HepG2 (cell line): Measurements from ENCODE around the gene DNAJB12. TPM values are rescaled to one million over a fixed set of nuclear protein-coding genes. Genes with fewer than 3 reads are reported as not detected.

Experiments used
- ATAC-seq: fragments of 200-7000 bp; cut with Tn5 transposase; 3 replicates; pipeline ENCODE4 v1.9.1; 2020; ENCODE audit warnings: mild to moderate bottlenecking, moderate library complexity
- BruUV-seq: library from RNA; stranded (reverse); fragments of 400-500 nt; replicated peaks from 2 replicates; lab custom pipeline; 2021; lab: Mats Ljungman, UMichigan
- CTCF ChIA-PET: fragments of 300-600 bp; formaldehyde crosslinking; extraction: SDS; loops from one replicate; lab custom pipeline; 2021; ENCODE audit warnings: low total read pairs, inconsistent platforms, low intra/inter-chr PET ratio; lab: Yijun Ruan, JAX
- POLR2A ChIA-PET: fragments of 350-600 bp; sonication (Branson Sonifier 250); formaldehyde crosslinking; loops from one replicate; lab custom pipeline; 2020; ENCODE audit warnings: antibody characterized with exemption, inconsistent platforms; lab: Yijun Ruan, JAX
- DNase-seq: peaks from one replicate; pipeline ENCODE4 v3.0.0-alpha.2; 2015; ENCODE audit warnings: low spot score
- FAIRE-seq: peaks from 3 replicates; lab custom pipeline; 2011; peaks lifted over from hg19 to GRCh38; lab: Jason Lieb, UNC
- H2AFZ ChIP-seq: one replicate; pipeline ENCODE4 v1.6.1; 2011; ENCODE audit warnings: low read length, inconsistent platforms
- H3K27ac ChIP-seq: fragments of 300-600 bp; 3 replicates; pipeline ENCODE4 v1.8.0; 2011; ENCODE audit warnings: mixed run types, mild to moderate bottlenecking, mixed read lengths, low read length, inconsistent platforms; ENCODE audit not compliant: insufficient read depth; ENCODE audit errors: extremely low read length
- H3K27me3 ChIP-seq, 2 experiments: fragments of 200-600 bp in 1 of 2; 2 replicates in 1 of 2; 3 replicates in 1 of 2; pipeline versions ENCODE4 v1.6.0 to v1.8.0; 2011; ENCODE audit warnings: low read length in 2 of 2, mild to moderate bottlenecking in 2 of 2, moderate library complexity in 2 of 2, inconsistent platforms in 1 of 2; ENCODE audit not compliant: insufficient read depth in 2 of 2, control insufficient read depth in 1 of 2
- H3K36me3 ChIP-seq, 2 experiments: fragments of 200-600 bp in 1 of 2; replicated peaks in 1 of 2; 2 replicates in 1 of 2; 3 replicates in 1 of 2; pipeline versions ENCODE4 v1.5.1 to v1.8.0; 2011; ENCODE audit warnings: low read length in 2 of 2, inconsistent platforms in 1 of 2; ENCODE audit not compliant: insufficient read depth in 2 of 2, control insufficient read depth in 1 of 2
- H3K4me1 ChIP-seq: 2 replicates; pipeline ENCODE4 v1.5.1; 2012; ENCODE audit warnings: low read length, inconsistent platforms; ENCODE audit not compliant: insufficient read depth
- H3K4me2 ChIP-seq: 2 replicates; pipeline ENCODE4 v1.6.0; 2011; ENCODE audit warnings: low read depth, low read length, inconsistent platforms
- H3K4me3 ChIP-seq, 3 experiments: fragments of 200-600 bp in 1 of 3; sonication (generic), shearing (Covaris generic) in 1 of 3; replicated peaks in 1 of 3; 2 replicates each; pipeline ENCODE4 v1.5.1; 2011 to 2016; ENCODE audit warnings: low read length in 3 of 3, inconsistent platforms in 2 of 3, low read depth in 2 of 3, mild to moderate bottlenecking in 2 of 3, control low read depth in 1 of 3, mixed read lengths in 1 of 3; ENCODE audit not compliant: insufficient read depth in 1 of 3
- H3K79me2 ChIP-seq: one replicate; pipeline ENCODE4 v1.6.1; 2011; ENCODE audit warnings: low read length, inconsistent platforms; ENCODE audit not compliant: insufficient read depth
- H3K9ac ChIP-seq: 2 replicates; pipeline ENCODE4 v1.6.0; 2011; ENCODE audit warnings: mild to moderate bottlenecking, low read depth, low read length, inconsistent platforms; ENCODE audit not compliant: insufficient read depth
- H3K9me3 ChIP-seq: 2 replicates; pipeline ENCODE4 v1.5.1; 2012; ENCODE audit warnings: mild to moderate bottlenecking, low read length
- H4K20me1 ChIP-seq: 2 replicates; pipeline ENCODE4 v1.6.0; 2011; ENCODE audit warnings: inconsistent platforms, mild to moderate bottlenecking, low read length, moderate library complexity; ENCODE audit not compliant: insufficient read depth
- CTCF ChIP-seq: sonication (generic); formaldehyde crosslinking; IDR thresholded peaks from 2 replicates; pipeline ENCODE4 v1.5.0; 2020; ENCODE audit warnings: mild to moderate bottlenecking, missing genetic modification reagents, moderate library complexity
- FOXA1 ChIP-seq, 2 experiments: fragments of 450-650 bp in 1 of 2; sonication (generic) in 1 of 2; formaldehyde crosslinking in 1 of 2; IDR thresholded peaks; 2 replicates each; pipeline versions ENCODE4 v1.4.0 to v1.6.1; 2016 to 2020; ENCODE audit warnings: missing genetic modification reagents in 1 of 2
- MYC ChIP-seq: sonication (generic); formaldehyde crosslinking; IDR thresholded peaks from 2 replicates; pipeline ENCODE4 v1.9.0; 2021; ENCODE audit warnings: missing genetic modification reagents, borderline replicate concordance
- RAD21 ChIP-seq: fragments of 450-650 bp; formaldehyde crosslinking; IDR thresholded peaks from 2 replicates; pipeline ENCODE4 v1.5.0; 2020; ENCODE audit warnings: mild to moderate bottlenecking
- RCOR2 ChIP-seq: IDR thresholded peaks from 2 replicates; pipeline ENCODE4 v1.6.1; 2016; ENCODE audit warnings: missing biosample characterization, missing genetic modification reagents
- RERE ChIP-seq: IDR thresholded peaks from 2 replicates; pipeline ENCODE4 v1.6.1; 2016; ENCODE audit warnings: low read depth, missing genetic modification reagents, missing compliant biosample characterization
- REXO4 ChIP-seq: sonication (generic); formaldehyde crosslinking; IDR thresholded peaks from 2 replicates; pipeline ENCODE4 v1.8.0; 2022; ENCODE audit warnings: missing genetic modification reagents, mild to moderate bottlenecking, borderline replicate concordance
- SAP130 ChIP-seq: IDR thresholded peaks from 2 replicates; pipeline ENCODE4 v1.6.1; 2016; ENCODE audit warnings: low read depth
- THRA ChIP-seq: sonication (generic); formaldehyde crosslinking; IDR thresholded peaks from 2 replicates; pipeline ENCODE4 v1.4.0; 2020; ENCODE audit warnings: missing genetic modification reagents, borderline replicate concordance
- ZNF687 ChIP-seq: sonication (generic); formaldehyde crosslinking; IDR thresholded peaks from 2 replicates; pipeline ENCODE4 v1.5.1; 2020; ENCODE audit warnings: mild to moderate bottlenecking, missing genetic modification reagents, moderate library complexity
- WGBS: methylation state at CpG from one replicate; pipeline ENCODE4 v1.1.6; 2017; ENCODE audit warnings: low lambda C conversion rate; 5-methylcytosine and 5-hydroxymethylcytosine counted together
- in situ Hi-C: cut with HindIII; loops from 2 replicates; pipeline ENCODE4 v1.10.0; 2017; ENCODE audit warnings: low pct_unique_long_range_greater_than_20kb; ENCODE audit not compliant: extremely low pct_ligation_motif_present
- intact Hi-C: fragments of 100-400 bp; cut with micrococcal nuclease; formaldehyde crosslinking; loops from one replicate; pipeline ENCODE4 v1.10.0; 2022; ENCODE audit not compliant: unreplicated experiment
- polyA plus RNA-seq, 8 experiments: library from polyadenylated mRNA; depleted of rRNA in 3 of 8; stranded (reverse) in 7 of 8; unstranded in 1 of 8; fragments of >200 nt; fragmentation: Illumina TruSeq in 4 of 8; extraction: Trizol in 4 of 8; gene quantifications; 2 replicates each; pipeline versions ENCODE4 v1.2.1 to v1.2.3, GENCODE V29; 2011 to 2016; ENCODE audit warnings: low read depth in 4 of 8, missing spikeins in 1 of 8, mixed read lengths in 1 of 8; ENCODE audit not compliant: insufficient read depth in 1 of 8
- total RNA-seq, 5 experiments: library from RNA; depleted of rRNA; stranded (reverse); fragments of >200 nt; fragmentation: Illumina TruSeq; extraction: Trizol; gene quantifications; 2 replicates each; pipeline ENCODE4 v1.2.3, GENCODE V29; 2016; ENCODE audit warnings: low read depth in 1 of 5

The DNAJB12 gene
- total and polyA plus RNA-seq, 2 of the 13 experiments (the other 11 are each of a cell fraction or from before 2014, with no cell fraction given) = 10.8 to 18.2 TPM

- Histone ChIP-seq H3K27me3 (no peaks in the 10 kb centered on the region), H3K9ac (no peak overlapping the region), H3K4me2 (no peak overlapping the region), H3K9me3 (no peaks in the 10 kb centered on the region), H3K4me1 (no peaks in the 10 kb centered on the region), H3K27ac (no peak overlapping the region), H4K20me1 (no peaks in the 10 kb centered on the region), H3K4me3 (no peak overlapping the region), H3K79me2 (no peaks in the 10 kb centered on the region), H3K36me3 (peaks cover 8 to 37% of the 10 kb centered on the region in 2 experiments; a peak in 4 of 5 replicates), H2AFZ (no peak overlapping the region)
- DNase-seq (peak; percentile 53), ATAC-seq (peak; percentile 99), FAIRE-seq (peak; percentile 75)
- ChIA-PET CTCF (interaction anchor here (1.2 kb wide), 1 partner anchor 459 kb away, joined by 3 read pairs; no protein-coding TSS in a partner anchor), POLR2A (interaction anchor here (1.7 kb wide), 1 partner anchor 21 kb away, joined by 5 read pairs; the partner anchor contains the start of gene DNAJB12)
- intact Hi-C loops (loop anchor here (1.0 to 10.0 kb wide), 3 partner anchors 251 to 689 kb away; partner anchors contain the start of gene MICU1), in situ Hi-C loops (no loop called here)
- no TSS peak for BruUV-seq
- WGBS = 53% methylated on average over 5 of the region's 5 CpGs
- TF ChIP-seq ZNF687 (CRISPR knock-in tag) (peak; percentile 30; the same call in 1 of the 2 replicates), RERE (CRISPR knock-in tag) (no peak), RCOR2 (CRISPR knock-in tag) (no peak), FOXA1 (IDR thresholded peaks at IDR 0.05) (no peak), FOXA1 (CRISPR knock-in tag; IDR thresholded peaks at IDR 0.05) (peak; percentile 64), REXO4 (CRISPR knock-in tag) (no peak), MYC (peak; percentile 58; the same call in 1 of the 2 replicates), RAD21 (peak; percentile 53), CTCF (CRISPR knock-in tag) (peak; percentile 62), THRA (CRISPR knock-in tag) (0 out of 2 replicates have a peak, but pooled peaks have one; percentile 17), SAP130 (peak; percentile 38; the same call in 1 of the 2 replicates)
Measured at GRCh38 chr10:72375585-72375984, 20.9 kb upstream of the DNAJB12 start.
